Colonic mucosa (tissue), 4 donors: ENCODE data around the gene ACADVL. TPM values are rescaled to one million over a fixed set of nuclear protein-coding genes. Genes with fewer than 3 reads are reported as not detected.

Source experiments
- DNase-seq: peaks from one replicate; pipeline ENCODE4 v3.0.0-alpha.2; 2020
- H3K27ac ChIP-seq: fragments of 200-600 bp; one replicate; pipeline ENCODE4 v1.8.0; 2021
- H3K27me3 ChIP-seq: fragments of 200-600 bp; one replicate; pipeline ENCODE4 v1.8.0; 2021
- H3K36me3 ChIP-seq: fragments of 200-600 bp; one replicate; pipeline ENCODE4 v1.8.0; 2021
- H3K4me1 ChIP-seq: fragments of 200-600 bp; one replicate; pipeline ENCODE4 v1.8.0; 2021; ENCODE audit warnings: mild to moderate bottlenecking
- H3K4me3 ChIP-seq: fragments of 200-600 bp; one replicate; pipeline ENCODE4 v1.8.0; 2021
- H3K9ac ChIP-seq, 2 donors: one replicate each; pipeline ENCODE4 v1.7.0; 2013; ENCODE audit warnings: control low read depth in 2 of 2, low read depth in 2 of 2, low read length in 2 of 2
- H3K9me3 ChIP-seq: fragments of 200-600 bp; one replicate; pipeline ENCODE4 v1.8.0; 2021
- CTCF ChIP-seq: fragments of 200-600 bp; IDR thresholded peaks from one replicate; pipeline ENCODE4 v1.8.0; 2022; ENCODE audit warnings: antibody characterized with exemption, mild to moderate bottlenecking
- intact Hi-C: fragments of 100-400 bp; cut with DNase I; formaldehyde crosslinking; loops from one replicate; pipeline ENCODE4 v1.14.1; 2022
- total RNA-seq, 2 donors: library from RNA; stranded (reverse); fragmentation: NEBNext Ultra II Directional in 1 of 2; extraction: Animal tissue kit (Norgen Biotek cat#: 25700) in 1 of 2; gene quantifications; one replicate each; pipeline ENCODE4 v1.2.1, GENCODE V29; 2021
- donor health status: healthy.
- donor health status: DM: no; HTN: no; CAD: no.
- donor health status: DM: no; HTN: no; CAD: no.

Gene ACADVL
- total RNA-seq, 2 donors from 2014 or later = 606 to 859 TPM

GRCh38 chr17:7205561-7205960 is 14.2 kb upstream of the ACADVL start:
- no peaks in the 10 kb centered on the region for H3K27me3 ChIP-seq
- no peaks in the 10 kb centered on the region for H3K36me3 ChIP-seq
- H3K9me3 ChIP-seq = no peaks in the 10 kb centered on the region
- H3K4me3 ChIP-seq = no peak overlapping the region
- H3K27ac ChIP-seq = no peak overlapping the region
- H3K9ac ChIP-seq = peak overlapping the region in 1 of 2 donors; percentile 57
- TF ChIP-seq CTCF = no peak
- no peak for DNase-seq
- no peaks in the 10 kb centered on the region for H3K4me1 ChIP-seq
- intact Hi-C loops = no loop called here

GRCh38 chr17:7207120-7208001 is 12.4 kb upstream of the ACADVL start:
- Histone ChIP-seq H3K9me3 (no peaks in the 10 kb centered on the region), H3K4me1 (no peaks in the 10 kb centered on the region), H3K9ac (no peak overlapping the region), H3K4me3 (no peak overlapping the region), H3K27me3 (no peaks in the 10 kb centered on the region), H3K36me3 (no peaks in the 10 kb centered on the region), H3K27ac (no peak overlapping the region)
- intact Hi-C loops = no loop called here
- no peak for TF ChIP-seq CTCF
- DNase-seq = no peak

GRCh38 chr17:7208027-7208571 is 11.6 kb upstream of the ACADVL start:
- DNase-seq = no peak
- TF ChIP-seq CTCF = no peak
- Histone ChIP-seq H3K36me3 (no peaks in the 10 kb centered on the region), H3K4me3 (no peak overlapping the region), H3K27ac (no peak overlapping the region), H3K4me1 (no peaks in the 10 kb centered on the region), H3K9me3 (no peaks in the 10 kb centered on the region), H3K9ac (no peak overlapping the region), H3K27me3 (no peaks in the 10 kb centered on the region)
- intact Hi-C loops = no loop called here

- no peak overlapping the region for H3K9ac ChIP-seq
- DNase-seq = no peak
- no peaks in the 10 kb centered on the region for H3K9me3 ChIP-seq
- intact Hi-C loops = no loop called here
- no peaks in the 10 kb centered on the region for H3K36me3 ChIP-seq
- H3K27ac ChIP-seq = no peak overlapping the region
- H3K4me3 ChIP-seq = no peak overlapping the region
- no peak for TF ChIP-seq CTCF
- H3K27me3 ChIP-seq = no peaks in the 10 kb centered on the region
- H3K4me1 ChIP-seq = no peaks in the 10 kb centered on the region
Measured at GRCh38 chr17:7208754-7209460, 10.8 kb upstream of the ACADVL start.

GRCh38 chr17:7211491-7212273 is 8.1 kb upstream of the ACADVL start:
- DNase-seq = no peak
- intact Hi-C loops = no loop called here
- Histone ChIP-seq H3K27ac (no peak overlapping the region), H3K4me3 (no peak overlapping the region), H3K9ac (no peak overlapping the region), H3K9me3 (no peaks in the 10 kb centered on the region), H3K36me3 (no peaks in the 10 kb centered on the region), H3K27me3 (no peaks in the 10 kb centered on the region), H3K4me1 (no peaks in the 10 kb centered on the region)
- TF ChIP-seq CTCF = no peak
